Esophagus (tissue), 2 donors: ENCODE data around the gene SGF29. TPM values are rescaled to one million over a fixed set of nuclear protein-coding genes. Genes with fewer than 3 reads are reported as not detected.
"Not testable (repeated sequence)": the region's sequence is repeated elsewhere in the genome, so short reads cannot be mapped to it uniquely, and the experiment has no call there.

Source experiments
- H3K27ac ChIP-seq, 2 donors: one replicate each; pipeline ENCODE4 v1.5.1; 2013; ENCODE audit warnings: low read depth in 2 of 2, mild to moderate bottlenecking in 2 of 2, inconsistent platforms in 1 of 2, low read length in 1 of 2, moderate library complexity in 1 of 2
- H3K27me3 ChIP-seq, 2 donors: one replicate each; pipeline ENCODE4 v1.6.1; 2013; ENCODE audit warnings: low read length in 2 of 2, control low read depth in 1 of 2, mild to moderate bottlenecking in 1 of 2; ENCODE audit not compliant: insufficient read depth in 2 of 2, control insufficient read depth in 1 of 2
- H3K36me3 ChIP-seq, 2 donors: one replicate each; pipeline ENCODE4 v1.6.1; 2013; ENCODE audit warnings: low read length in 1 of 2; ENCODE audit not compliant: control insufficient read depth in 2 of 2, insufficient read depth in 2 of 2
- H3K4me1 ChIP-seq, 2 donors: one replicate each; pipeline ENCODE4 v1.6.1; 2013; ENCODE audit warnings: low read length in 1 of 2; ENCODE audit not compliant: control insufficient read depth in 2 of 2, insufficient read depth in 2 of 2
- H3K4me3 ChIP-seq, 2 donors: one replicate each; pipeline ENCODE4 v1.5.1; 2013; ENCODE audit warnings: low read length in 2 of 2, mild to moderate bottlenecking in 2 of 2, low read depth in 1 of 2, moderate library complexity in 1 of 2
- H3K9me3 ChIP-seq, 2 donors: one replicate each; pipeline ENCODE4 v1.6.1; 2013; ENCODE audit warnings: mild to moderate bottlenecking in 2 of 2, low read depth in 1 of 2, low read length in 1 of 2, moderate library complexity in 1 of 2; ENCODE audit not compliant: control insufficient read depth in 2 of 2, insufficient read depth in 1 of 2
- WGBS, 2 donors: extraction: QIAGEN DNeasy Blood & Tissue Kit; methylation state at CpG; one replicate each; pipeline ENCODE4 v1.1.7; 2013; 5-methylcytosine and 5-hydroxymethylcytosine counted together
- polyA plus RNA-seq, 2 donors: library from polyadenylated mRNA; stranded (reverse); fragments of 200-250 nt; gene quantifications; one replicate each; pipeline ENCODE4 v1.2.3, GENCODE V29; 2013
- donor health status: healthy with polysubstance abuse.
- donor health status: Bipolar disorder and iron deficiency.

Gene SGF29
- polyA plus RNA-seq, 2 donors, result 16.3 to 17.6 TPM

DNA sequence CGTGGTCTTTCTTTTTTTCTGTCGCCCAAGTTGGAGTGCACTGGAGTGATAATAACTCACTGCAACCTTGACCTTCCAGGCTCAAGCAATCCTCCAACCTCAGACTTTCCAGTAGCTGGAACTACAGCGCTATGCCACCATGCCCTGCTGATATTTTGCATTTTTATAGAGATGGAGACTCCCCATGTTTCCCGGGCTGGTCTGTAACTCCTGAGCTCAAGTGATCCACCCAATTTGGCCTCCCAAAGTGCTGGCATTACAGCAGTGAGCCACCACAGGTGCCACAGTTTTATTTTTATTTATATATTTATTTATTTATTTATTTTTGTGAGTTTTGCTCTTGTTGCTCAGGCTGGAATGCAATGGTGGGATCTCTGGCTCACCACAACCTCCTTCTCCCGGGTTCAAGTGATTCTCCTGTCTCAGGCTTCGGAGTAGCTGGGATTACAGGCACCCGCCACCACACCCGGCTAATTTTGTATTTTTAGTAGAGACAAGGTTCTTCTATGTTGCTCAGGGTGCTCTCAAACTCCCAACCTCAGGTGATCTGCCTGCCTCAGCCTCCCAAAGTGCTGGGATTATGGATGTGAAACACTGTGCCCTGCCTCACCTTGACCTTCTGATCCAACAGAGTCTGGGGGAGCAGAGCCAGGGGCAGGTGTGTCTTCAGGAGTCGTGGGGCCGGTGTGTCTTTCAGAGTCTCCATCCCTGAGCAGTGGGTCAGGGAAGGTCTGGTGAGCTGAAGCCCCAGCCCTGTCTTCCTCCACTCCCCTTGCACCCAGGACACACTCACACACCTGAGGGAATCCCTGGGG lies 54.2 kb downstream of the SGF29 start:
- H3K4me3 ChIP-seq, H3K27me3 ChIP-seq, H3K36me3 ChIP-seq, H3K9me3 ChIP-seq, H3K27ac ChIP-seq, H3K4me1 ChIP-seq: not testable (repeated sequence)
- WGBS, 2 donors, result 95 to 97% methylated on average over 10 of the region's 10 CpGs

DNA sequence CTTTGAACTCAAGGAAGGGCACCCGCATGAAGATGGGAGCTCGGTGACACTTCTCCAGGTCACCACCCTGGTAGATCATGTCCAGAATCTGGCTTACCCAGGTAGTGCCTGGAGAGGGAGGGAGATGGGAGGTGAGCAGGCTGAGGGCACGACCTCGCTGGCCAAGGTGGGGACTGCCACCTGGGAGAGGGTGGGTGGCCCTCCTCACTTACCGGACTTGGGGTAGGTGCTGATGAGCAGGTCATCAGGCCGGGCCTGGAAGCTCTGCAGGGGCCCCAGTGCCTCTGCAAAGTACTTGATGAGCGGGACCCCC lies 54.7 kb downstream of the SGF29 start:
- not testable (repeated sequence) for H3K9me3 ChIP-seq, H3K27ac ChIP-seq, H3K27me3 ChIP-seq, H3K4me1 ChIP-seq, H3K4me3 ChIP-seq, H3K36me3 ChIP-seq
- WGBS, 2 donors, result 95% methylated on average over 5 to 6 of the region's 7 CpGs

DNA sequence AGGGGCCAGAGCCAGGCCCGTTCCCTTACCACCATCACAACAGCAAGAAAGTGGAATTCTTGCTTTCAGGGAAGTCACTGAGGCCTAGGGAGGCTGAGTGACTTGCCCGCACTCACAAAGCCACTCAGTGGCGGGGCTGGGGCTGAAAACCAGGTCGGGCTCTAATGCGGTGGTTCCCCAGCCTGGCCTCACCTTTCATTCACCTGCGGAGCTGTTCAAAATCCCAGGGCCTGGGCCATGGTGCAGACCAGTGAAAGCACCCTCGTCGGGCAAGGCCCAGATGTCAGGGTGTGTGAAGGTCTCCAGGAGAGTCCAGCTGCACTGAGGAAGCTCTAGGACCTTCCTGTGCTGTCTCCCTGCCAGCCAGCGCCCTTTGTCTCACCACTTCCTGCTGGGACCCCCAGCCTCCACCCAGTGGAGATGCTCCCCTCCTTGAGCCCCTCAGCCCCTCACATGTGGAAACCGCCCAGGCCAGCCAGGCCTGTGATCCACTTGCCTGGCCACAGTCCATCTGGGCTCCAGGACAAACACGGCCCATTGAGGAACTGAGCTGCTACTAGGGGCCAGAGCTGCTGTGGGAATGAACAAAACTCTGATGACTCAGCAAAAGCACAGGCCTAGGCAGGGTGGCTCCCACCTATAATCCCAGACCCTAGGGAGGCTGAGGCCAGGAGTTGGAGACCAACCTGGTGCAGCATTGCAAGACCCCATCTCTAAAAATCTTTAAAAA lies 55.3 kb downstream of the SGF29 start:
- 72 to 82% methylated on average over 10 of the region's 11 CpGs for WGBS, 2 donors
- H3K4me3 ChIP-seq, H3K27ac ChIP-seq, H3K9me3 ChIP-seq, H3K4me1 ChIP-seq, H3K27me3 ChIP-seq, H3K36me3 ChIP-seq: not testable (repeated sequence)

DNA sequence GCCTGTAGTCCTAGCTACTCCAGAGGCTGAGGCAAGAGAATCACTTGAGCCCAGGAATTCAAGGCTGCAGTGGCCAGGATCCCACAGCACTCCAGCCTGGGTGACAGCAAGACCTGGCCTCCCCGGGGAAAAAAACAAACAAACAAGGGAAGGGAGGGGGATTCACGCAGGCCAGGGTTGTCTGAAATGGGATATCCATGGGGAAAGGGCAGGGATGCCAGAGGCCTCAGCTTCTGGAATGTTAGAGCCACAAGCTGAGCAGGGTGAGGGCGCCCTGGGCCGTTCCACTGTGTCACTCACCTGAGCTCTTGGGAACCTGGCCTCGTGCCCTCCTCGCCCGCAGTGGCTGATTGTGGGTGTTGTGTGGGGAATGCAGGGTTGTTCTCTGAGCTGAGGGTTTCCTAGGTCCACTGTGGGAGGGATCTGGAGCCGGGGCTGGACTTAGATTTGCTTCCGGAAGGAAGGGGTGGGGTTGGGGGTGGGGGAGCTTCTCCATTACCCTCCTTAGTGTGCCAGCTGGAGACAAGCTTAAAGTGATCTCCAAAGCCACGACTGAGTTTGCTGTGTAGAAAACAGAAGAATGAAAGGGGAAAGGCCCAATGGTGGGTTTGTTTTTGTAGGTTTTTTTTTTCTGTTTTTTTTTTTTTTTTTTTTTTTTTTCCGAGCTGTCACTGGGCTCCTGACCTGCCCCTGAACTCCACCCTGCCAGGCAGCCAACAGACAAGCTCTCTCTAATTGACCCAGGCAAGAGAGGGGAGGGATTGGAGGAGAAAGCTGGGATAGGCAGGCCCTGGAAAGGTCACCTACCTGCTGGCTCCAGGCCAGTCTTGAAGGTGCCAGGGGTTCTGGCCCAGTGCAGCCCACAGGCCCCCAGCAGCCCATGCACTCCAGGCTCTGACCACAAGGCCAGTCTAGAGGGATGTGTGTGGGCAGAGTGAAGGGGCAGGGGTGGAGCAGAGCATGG lies 56.2 kb downstream of the SGF29 start, which contains the start of gene SULT1A1:
Gene SULT1A1, minus strand, starts transcription at position 414 of the 964 bp plus-strand sequence. CDS start 1,189 bp downstream, outside the sequence.
- Histone ChIP-seq H3K9me3 (no peaks in the 10 kb centered on the region), H3K27ac (no peak within 1 kb of the TSS), H3K27me3 (no peaks in the 10 kb centered on the region), H3K4me3 (no peak within 1 kb of the TSS), H3K36me3 (no peaks in the 10 kb centered on the region), H3K4me1 (no peaks in the 10 kb centered on the region)
- WGBS, 2 donors, result 45 to 51% methylated on average over 11 of the region's 11 CpGs

DNA sequence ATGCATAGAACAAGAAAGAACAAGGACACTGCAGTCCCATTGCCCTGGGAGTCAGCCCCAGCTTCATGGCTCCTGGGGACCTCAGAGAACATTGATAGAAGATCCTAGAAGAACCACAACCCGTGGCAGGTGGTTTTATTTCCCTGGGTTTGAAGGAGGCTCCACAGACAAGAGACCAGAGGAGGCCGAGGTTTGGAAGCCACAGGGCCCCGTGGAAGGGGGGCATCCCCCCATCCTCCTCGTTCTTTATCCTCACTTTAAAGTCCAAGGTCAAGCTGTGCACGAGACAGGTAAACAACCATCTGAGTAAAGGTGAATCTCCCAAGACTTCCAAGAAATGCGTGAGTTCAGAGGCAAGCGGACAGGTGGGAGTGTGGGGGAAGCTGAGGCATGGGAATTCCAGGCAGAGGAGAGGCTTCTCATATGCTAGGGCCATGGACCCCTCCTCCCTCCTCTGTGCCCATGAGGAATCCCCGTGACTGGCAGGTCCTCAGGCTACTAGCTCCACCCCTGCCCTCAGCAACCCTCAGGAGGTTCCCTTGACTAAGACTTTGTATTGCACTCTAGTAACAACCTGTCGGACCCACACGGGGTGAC lies 57.0 kb downstream of the SGF29 start:
- WGBS, 2 donors, result 64 to 82% methylated on average over 10 of the region's 10 CpGs
- Histone ChIP-seq H3K27me3 (no peaks in the 10 kb centered on the region), H3K36me3 (no peaks in the 10 kb centered on the region), H3K4me1 (no peaks in the 10 kb centered on the region), H3K9me3 (no peaks in the 10 kb centered on the region), H3K27ac (no peak overlapping the region), H3K4me3 (no peak overlapping the region)

DNA sequence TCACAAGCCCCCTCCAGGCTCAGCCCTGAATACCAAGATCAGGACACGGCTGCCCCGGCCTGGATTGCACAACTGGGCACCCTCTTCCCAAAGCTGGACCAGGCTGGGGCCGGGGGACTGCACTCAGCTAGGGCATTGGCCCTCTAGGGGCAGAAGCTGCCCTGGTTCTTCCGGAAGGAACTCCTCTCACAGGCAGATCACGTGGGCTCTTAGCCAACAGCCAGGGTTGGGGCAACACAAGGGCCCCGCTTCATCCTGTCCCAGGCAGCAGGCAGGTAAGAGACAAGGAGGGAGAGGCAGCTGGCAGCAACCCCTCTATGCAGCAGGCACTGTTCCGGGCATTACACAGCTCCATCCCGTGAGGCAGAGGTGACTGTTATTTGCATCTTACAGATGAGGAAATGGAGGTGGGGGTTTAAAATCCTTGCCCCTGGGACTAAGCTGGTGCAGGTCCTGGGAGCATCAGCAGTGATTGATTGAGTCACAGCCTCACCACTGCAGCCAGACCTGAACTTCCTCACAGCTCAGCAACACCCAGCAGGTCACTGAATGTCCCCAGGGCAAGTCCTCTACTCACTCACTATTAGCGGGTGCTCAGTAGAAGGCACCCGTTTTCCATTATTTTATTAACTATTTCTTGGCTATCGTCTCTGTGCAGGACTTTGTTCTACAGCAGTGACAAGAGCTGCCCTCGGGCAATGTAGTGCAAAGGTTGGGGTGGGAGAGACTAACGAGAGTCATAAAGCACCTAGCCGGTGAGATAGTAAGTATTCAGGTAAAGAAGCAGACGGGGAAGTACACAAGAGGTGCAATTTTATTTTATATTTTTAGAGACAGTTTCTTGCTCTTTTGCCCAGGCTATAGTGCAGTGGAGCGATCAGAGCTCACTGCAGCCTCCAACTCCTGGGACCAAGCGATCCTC lies 58.9 kb downstream of the SGF29 start:
- not testable (repeated sequence) for H3K27me3 ChIP-seq, H3K4me3 ChIP-seq, H3K27ac ChIP-seq, H3K36me3 ChIP-seq, H3K9me3 ChIP-seq, H3K4me1 ChIP-seq
- no CpG with 5 or more reads among the region's 17 CpGs for WGBS, 2 donors

DNA sequence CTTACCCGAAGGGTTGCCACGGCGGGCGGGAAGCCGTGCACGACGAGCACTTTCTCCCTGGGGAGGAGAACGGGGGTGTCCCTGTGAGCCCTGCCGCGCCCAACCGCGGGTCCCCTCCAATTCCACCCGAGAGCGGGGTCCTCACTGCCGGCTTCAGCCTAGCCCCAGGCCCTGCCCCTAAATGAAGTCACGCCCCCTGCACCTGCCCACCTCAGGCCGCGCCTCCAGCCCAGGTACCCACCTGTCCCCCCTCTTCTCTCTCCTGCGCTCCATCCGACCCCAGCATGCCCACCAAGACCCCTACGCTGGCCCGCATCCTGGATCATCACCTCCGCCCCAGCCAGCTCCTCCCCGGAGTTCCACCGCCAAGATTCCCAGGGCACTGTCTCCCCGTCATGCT lies 60.2 kb downstream of the SGF29 start:
- not testable (repeated sequence) for H3K27ac ChIP-seq, H3K9me3 ChIP-seq, H3K4me3 ChIP-seq, H3K4me1 ChIP-seq, H3K27me3 ChIP-seq, H3K36me3 ChIP-seq
- WGBS, 2 donors, result 0 to 44% methylated on average over 1 to 7 of the region's 26 CpGs

DNA sequence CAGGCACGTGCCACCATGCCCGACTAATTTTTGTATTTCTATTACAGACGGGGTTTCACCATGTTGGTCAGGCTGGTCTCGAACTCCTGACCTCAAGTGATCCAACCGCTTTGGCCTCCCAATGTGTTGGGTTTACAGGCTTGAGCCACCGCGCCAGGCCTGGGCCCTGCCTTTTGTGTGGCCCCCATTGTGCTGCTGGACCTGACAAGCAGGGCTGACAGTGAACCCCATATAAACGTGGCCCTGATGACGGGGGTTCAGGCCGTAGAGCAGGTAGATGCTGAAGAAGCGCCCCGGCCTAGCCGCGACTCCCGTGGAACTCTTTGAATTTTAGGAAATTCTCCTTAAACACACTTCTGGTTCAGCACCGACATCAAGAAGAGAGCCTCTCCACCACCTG lies 60.8 kb downstream of the SGF29 start:
- not testable (repeated sequence) for H3K9me3 ChIP-seq, H3K36me3 ChIP-seq, H3K27ac ChIP-seq, H3K27me3 ChIP-seq, H3K4me3 ChIP-seq, H3K4me1 ChIP-seq
- 71 to 80% methylated on average over 12 to 15 of the region's 16 CpGs for WGBS, 2 donors
